GM21619 (cell line): Measurements from ENCODE around the gene EML6.
"Not testable (repeated sequence)": the region's sequence is repeated elsewhere in the genome, so short reads cannot be mapped to it uniquely, and the experiment has no call there.

Experiments used
- ATAC-seq: cut with Tn5 transposase; IDR thresholded peaks from one replicate; pipeline ENCODE4 v1.9.1; 2021; ENCODE audit not compliant: unreplicated experiment

The EML6 gene

DNA sequence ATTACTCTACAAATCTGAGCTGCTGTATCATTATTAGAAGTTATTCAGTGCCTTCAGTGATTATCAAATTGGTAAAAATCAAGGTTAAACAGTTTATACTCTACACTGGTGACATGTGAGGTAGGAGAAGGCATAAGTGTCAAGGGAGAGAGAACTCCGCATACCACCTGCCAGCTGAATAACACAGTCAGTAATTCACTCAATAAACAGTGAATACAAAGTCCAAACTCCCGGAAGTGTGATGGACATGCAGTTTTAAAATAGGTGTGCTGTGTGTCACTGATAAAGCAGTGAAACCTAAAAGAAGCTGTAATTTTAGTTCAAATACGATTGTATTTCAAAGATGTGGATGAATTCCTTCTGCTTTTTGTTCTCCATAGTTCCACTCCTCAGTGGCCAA is 149.8 kb downstream of the EML6 start:
- ATAC-seq, result not testable (repeated sequence)

- ATAC-seq, result no peak
Observed at GRCh38 chr2:54876764-54877163, 153.3 kb downstream of the EML6 start.

GRCh38 chr2:54878182-54878581 is 154.7 kb downstream of the EML6 start:
- no peak for ATAC-seq

GRCh38 chr2:54879032-54879431 is 155.6 kb downstream of the EML6 start:
- ATAC-seq, result no peak

DNA sequence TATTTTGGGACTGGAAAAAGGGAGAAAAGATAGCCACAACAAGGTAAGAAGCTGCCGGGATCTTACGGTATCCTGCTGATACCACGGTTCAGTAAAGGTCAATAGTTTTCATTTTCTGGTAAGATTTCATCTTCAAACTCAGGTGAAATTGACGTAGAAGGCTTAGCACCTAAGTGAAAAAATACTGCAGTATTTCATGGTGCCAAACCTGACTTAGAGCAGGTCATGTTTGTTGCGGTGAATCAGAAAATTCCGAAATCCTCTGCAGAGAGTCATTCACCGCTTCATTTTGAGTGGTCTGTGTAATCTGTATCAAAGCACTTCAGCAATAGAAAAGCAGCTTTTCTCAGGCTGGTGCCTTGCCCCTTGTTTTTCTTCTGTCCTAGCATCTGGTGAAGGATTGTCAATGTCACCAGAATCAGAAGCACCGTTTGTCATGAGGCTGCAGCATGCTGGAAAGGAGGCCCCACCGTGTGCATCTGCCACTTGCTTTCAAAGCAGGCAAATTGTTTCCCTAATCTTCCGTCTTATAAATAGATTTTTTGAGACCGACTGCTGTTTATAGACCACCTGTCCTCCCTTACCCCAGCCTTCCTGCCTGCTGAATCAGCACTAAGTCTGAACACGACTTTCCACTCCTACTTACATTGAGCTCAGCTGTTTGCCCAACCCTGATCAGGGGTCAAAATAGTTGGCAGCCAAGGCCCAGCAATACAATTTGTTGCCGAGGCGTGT is 156.3 kb downstream of the EML6 start:
- ATAC-seq, result no peak

- no peak for ATAC-seq
Observed at GRCh38 chr2:54880428-54880827, 157.0 kb downstream of the EML6 start.

DNA sequence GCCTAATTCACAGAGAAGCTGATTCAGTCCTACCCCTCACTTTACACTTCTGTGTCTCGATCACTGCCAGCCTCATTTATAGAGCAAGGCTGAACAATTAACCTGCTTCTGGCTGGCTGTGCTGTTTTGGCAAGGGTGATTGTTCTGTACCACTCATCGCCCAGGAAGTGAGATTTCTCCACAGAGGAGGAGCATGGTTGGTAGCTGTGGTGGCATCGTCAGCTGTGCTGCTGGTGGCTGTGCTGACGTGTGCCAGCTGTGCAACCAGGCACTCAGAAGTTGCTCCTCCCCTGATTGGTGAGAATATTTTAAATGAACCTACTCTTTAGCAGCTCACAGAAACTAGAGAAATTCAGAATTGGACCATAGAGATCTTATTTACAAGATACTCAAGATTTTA is 158.3 kb downstream of the EML6 start:
- ATAC-seq, result no peak

- ATAC-seq, result no peak
Observed at GRCh38 chr2:54885891-54886290, 162.4 kb downstream of the EML6 start.

DNA sequence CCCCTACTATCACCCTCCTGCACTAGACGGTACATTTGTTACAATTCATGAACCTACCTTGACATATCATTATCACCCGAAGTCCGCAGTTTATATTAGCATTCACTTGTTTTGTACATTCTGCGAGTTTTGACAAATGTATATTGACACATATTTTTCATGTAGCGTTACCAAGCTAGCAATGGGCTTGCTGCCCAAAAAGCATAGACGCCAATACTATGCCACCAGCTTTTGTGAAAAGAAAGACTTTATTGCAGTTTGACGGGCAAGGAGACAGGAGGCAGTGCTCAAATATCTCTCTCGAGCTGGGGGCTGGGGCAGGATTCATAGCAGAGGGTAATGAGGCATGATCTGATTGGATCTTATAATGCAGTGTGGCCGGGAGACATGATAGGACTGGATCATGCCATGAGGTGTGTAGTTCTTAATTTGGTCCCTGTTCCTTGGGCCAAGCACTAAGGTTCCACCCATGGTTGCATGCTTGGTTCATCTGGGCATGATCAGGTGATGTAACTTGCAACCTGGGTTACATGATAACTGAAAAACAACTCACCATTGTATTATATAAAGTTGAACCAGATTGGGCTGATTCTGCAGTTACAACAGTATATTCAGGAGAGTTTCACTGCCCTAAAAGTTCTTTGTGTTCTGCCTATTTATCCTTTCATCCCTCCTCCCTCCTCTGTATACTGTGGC is 164.5 kb downstream of the EML6 start:
- no peak for ATAC-seq

GRCh38 chr2:54889053-54889452 is 165.6 kb downstream of the EML6 start:
- ATAC-seq, result no peak

DNA sequence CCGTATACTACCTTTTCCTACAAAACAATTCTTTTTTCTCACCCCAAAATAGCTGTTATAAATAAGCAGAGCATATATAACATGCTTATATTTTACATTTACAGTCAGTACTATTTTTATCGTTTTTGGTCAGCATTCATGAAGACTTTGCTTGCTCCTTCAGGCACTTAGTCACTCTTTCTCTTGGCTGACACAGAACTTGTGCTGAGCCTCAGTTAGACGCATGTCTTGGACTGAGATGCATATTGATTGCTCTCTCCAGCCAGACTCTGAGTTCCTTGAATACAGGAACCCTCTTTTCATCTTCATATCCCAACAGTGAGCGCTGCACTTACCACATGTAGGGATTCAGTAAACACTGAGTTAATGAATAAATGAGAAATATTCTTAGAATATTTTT is 168.4 kb downstream of the EML6 start:
- no peak for ATAC-seq

GRCh38 chr2:54894467-54894866 is 171.0 kb downstream of the EML6 start:
- ATAC-seq, result no peak

- no peak for ATAC-seq
Observed at GRCh38 chr2:54895730-54896129, 172.3 kb downstream of the EML6 start.

GRCh38 chr2:54897420-54898310 is 174.2 kb downstream of the EML6 start:
- ATAC-seq, result no peak

DNA sequence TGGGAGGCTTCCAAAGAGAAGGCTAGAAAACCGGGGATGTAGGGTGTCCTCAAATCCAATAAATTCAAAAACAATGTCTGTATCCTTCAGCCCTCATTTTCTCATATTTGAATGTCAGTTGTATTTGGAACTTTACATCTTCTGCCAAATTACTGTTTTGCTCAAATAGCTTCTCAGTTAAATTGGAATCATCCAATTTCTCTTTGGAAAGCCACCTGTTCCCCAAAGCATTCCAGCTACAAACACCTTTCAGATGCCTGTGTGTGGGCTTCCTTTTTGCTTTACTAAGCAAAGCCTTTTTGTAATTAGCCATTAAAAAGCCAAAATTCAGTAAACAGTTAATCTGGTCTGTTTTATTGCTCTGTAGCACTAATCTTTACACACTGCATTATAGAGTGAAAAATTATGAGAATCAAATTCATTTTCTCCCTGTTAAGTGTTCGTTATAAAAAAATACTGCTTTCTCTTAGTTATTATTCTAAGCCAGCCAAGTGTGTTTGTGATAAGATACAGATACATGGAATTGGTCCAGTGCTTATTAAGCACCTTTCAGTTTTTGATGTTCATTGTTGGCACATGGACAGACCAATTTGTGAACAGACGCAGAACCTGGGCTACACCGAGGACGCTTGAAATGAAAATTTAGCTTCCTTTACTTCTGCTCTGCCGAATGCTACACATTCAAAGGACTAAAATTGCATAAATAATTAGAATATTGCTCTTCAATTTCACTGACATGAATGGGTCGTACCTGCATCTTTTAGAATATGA is 175.2 kb downstream of the EML6 start:
- no peak for ATAC-seq

GRCh38 chr2:54899576-54900200 is 176.2 kb downstream of the EML6 start:
- peak; percentile 50 for ATAC-seq

- no peak for ATAC-seq
Observed at GRCh38 chr2:54901224-54901986, 177.9 kb downstream of the EML6 start.

DNA sequence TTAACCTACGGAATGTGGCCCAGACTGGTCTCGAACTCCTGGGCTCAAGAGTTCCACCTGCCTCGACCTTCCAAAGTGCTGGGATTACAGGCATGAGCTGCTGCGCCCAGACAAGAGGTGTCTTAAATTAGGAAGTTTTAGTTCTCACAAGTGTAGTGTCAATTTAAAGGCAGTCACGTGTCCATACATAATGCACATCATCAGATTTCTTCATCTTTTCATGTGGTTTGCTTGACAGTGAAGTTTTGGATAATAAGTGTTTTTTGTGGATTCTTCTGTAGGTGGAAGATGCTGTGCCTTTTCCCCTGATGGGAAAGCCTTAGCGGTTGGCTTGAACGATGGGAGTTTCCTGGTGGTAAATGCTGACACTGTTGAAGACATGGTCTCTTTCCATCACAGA is 179.3 kb downstream of the EML6 start:
- ATAC-seq, result no peak

DNA sequence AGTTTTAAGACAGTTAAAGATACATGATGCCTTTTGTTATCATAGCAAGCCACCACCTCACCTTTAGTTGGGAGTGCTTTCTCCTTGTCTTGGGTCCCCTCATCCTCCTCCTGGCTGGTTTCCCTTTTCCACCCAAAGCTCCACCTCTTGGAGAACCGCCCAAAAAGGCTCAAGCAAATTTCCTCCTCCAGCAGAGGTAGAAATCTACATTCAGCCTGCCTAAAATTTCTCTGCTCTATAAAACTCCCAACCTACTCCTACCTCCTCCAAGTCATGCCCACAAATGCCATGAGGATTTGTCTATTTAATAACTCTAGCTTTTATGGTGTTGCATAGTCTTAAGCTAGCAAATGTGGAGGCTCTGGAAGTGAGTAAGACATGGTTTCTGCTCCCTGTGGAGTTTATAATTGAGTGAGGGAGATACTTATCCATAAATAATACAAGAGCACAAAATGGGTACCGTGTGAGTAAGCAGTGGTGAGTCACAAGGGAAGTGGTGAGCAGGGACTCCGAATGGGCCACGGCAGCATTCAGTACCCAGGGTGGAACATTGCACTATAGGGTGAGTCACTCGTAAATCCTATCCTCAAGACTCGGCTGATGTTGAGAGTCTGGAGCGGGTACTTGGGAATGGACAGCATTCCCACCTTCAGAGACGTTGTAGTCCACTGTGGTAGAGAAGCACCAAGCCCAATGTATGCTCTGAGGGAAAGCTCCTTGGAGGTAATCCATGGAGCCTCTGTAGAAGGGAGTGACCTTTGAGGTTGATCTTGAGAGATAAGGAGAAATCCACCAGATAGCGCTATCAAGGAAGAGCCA is 180.5 kb downstream of the EML6 start:
- no peak for ATAC-seq
